NB4 (cell line): ENCODE data around the gene BACE1.

Source experiments
- CTCF ChIP-seq: IDR thresholded peaks from one replicate; pipeline ENCODE4 v1.5.1; 2012; ENCODE audit warnings: low read depth, low read length
- MYC ChIP-seq: IDR thresholded peaks from 2 replicates; pipeline ENCODE4 v1.6.1; 2011; ENCODE audit warnings: low read depth, low read length

DNA sequence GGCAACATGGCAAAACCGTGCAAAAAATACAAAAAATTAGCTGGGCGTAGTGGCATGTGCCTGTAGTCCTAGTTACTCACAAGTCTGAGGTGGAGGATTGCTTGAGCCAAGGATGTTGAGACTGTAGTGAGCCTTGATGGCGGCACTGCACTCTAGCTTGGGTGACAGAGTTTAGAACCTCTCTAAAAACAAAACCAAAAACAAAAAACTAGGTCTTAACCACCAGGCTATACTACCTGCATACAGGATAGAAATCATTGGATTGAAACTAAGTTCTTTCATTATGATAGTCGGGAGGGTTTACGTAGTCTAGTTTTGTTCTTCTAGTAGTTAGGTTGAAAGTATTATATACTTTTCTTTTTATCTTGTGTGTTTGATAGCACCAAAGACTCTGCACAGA is 77.8 kb downstream of the BACE1 start:
- no peak for TF ChIP-seq CTCF
- no peak for TF ChIP-seq MYC
